GM19438 (cell line): Measurements from ENCODE around the gene EMSY.
"Not testable (repeated sequence)": the region's sequence is repeated elsewhere in the genome, so short reads cannot be mapped to it uniquely, and the experiment has no call there.

Source experiments
- ATAC-seq: cut with Tn5 transposase; IDR thresholded peaks from one replicate; pipeline ENCODE4 v1.9.1; 2021; ENCODE audit warnings: low read depth; ENCODE audit not compliant: unreplicated experiment

Gene EMSY

GRCh38 chr11:76562541-76562940 is 117.7 kb downstream of the EMSY start:
- ATAC-seq: no peak

- no peak for ATAC-seq
Observed at GRCh38 chr11:76564364-76564763, 119.5 kb downstream of the EMSY start.

GRCh38 chr11:76566811-76567210 is 122.0 kb downstream of the EMSY start:
- ATAC-seq: no peak

GRCh38 chr11:76567261-76567660 is 122.4 kb downstream of the EMSY start:
- no peak for ATAC-seq

GRCh38 chr11:76568139-76568538 is 123.3 kb downstream of the EMSY start:
- no peak for ATAC-seq

GRCh38 chr11:76568621-76569020 is 123.8 kb downstream of the EMSY start:
- ATAC-seq: no peak

GRCh38 chr11:76572181-76572875 is 127.5 kb downstream of the EMSY start:
- not testable (repeated sequence) for ATAC-seq

GRCh38 chr11:76574406-76574805 is 129.6 kb downstream of the EMSY start:
- ATAC-seq: no peak

GRCh38 chr11:76574879-76575278 is 130.1 kb downstream of the EMSY start:
- ATAC-seq: no peak

GRCh38 chr11:76577226-76577920 is 132.6 kb downstream of the EMSY start:
- ATAC-seq: no peak

GRCh38 chr11:76577921-76578653 is 133.3 kb downstream of the EMSY start:
- no peak for ATAC-seq

GRCh38 chr11:76578654-76579055 is 133.8 kb downstream of the EMSY start:
- ATAC-seq: no peak

- no peak for ATAC-seq
Observed at GRCh38 chr11:76579056-76579751, 134.4 kb downstream of the EMSY start.

GRCh38 chr11:76579752-76580151 is 134.9 kb downstream of the EMSY start:
- no peak for ATAC-seq

GRCh38 chr11:76582471-76582870 is 137.7 kb downstream of the EMSY start:
- not testable (repeated sequence) for ATAC-seq

GRCh38 chr11:76587820-76588454 is 143.1 kb downstream of the EMSY start:
- ATAC-seq: no peak

- ATAC-seq: no peak
Observed at GRCh38 chr11:76588455-76589325, 143.9 kb downstream of the EMSY start.

GRCh38 chr11:76589477-76589876 is 144.7 kb downstream of the EMSY start:
- ATAC-seq: no peak
